Stimulated activated naive B cell treated with anti-CD40 and anti-IgM and Interleukin-4, amounts not matched to agents 10 μg/mL and 1 μg/mL and 100 μg/mL, for 72 hours (primary cell): ENCODE measurements around the gene ATRNL1.

Experiments
- ATAC-seq, 2 donors: fragments of 150-1000 bp; cut with Tn5 transposase; replicated peaks; 2 replicates each; pipeline ENCODE4 v1.10.0; 2021; ENCODE audit warnings: moderate library complexity in 1 of 2
- DNase-seq: peaks from one replicate; pipeline ENCODE4 v3.0.0; 2021
- H3K27ac Mint-ChIP-seq: one replicate; pipeline ENCODE4 v1.8.0; 2022; ENCODE audit warnings: mild to moderate bottlenecking, mixed read lengths
- H3K27me3 Mint-ChIP-seq, 2 donors: one replicate each; pipeline ENCODE4 v1.8.0; 2022; ENCODE audit warnings: mixed read lengths in 2 of 2
- H3K36me3 Mint-ChIP-seq, 2 donors: one replicate each; pipeline ENCODE4 v1.8.0; 2022; ENCODE audit warnings: mixed read lengths in 2 of 2, mild to moderate bottlenecking in 1 of 2
- H3K4me1 Mint-ChIP-seq, 2 donors: one replicate each; pipeline ENCODE4 v1.8.0; 2022; ENCODE audit warnings: mixed read lengths in 2 of 2, mild to moderate bottlenecking in 1 of 2
- H3K4me3 Mint-ChIP-seq, 2 donors: one replicate each; pipeline ENCODE4 v1.8.0; 2022; ENCODE audit warnings: mild to moderate bottlenecking in 2 of 2, mixed read lengths in 2 of 2, moderate library complexity in 1 of 2
- H3K9me3 Mint-ChIP-seq, 2 donors: one replicate each; pipeline ENCODE4 v1.8.0; 2022; ENCODE audit warnings: mixed read lengths in 2 of 2, mild to moderate bottlenecking in 1 of 2

ATRNL1 gene

GRCh38 chr10:115945701-115946445 lies 852.7 kb downstream of the ATRNL1 start:
- ATAC-seq (no peak), DNase-seq (no peak)
- Mint-ChIP-seq H3K27me3 (no peaks in the 10 kb centered on the region), H3K4me3 (no peak overlapping the region), H3K27ac (no peak overlapping the region), H3K4me1 (no peaks in the 10 kb centered on the region), H3K9me3 (no peaks in the 10 kb centered on the region), H3K36me3 (no peaks in the 10 kb centered on the region)

- DNase-seq (no peak), ATAC-seq (no peak)
- no peak overlapping the region for H3K27ac Mint-ChIP-seq
- no peaks in the 10 kb centered on the region for H3K36me3 Mint-ChIP-seq
- H3K4me3 Mint-ChIP-seq = no peak overlapping the region
- H3K4me1 Mint-ChIP-seq = no peaks in the 10 kb centered on the region
- H3K9me3 Mint-ChIP-seq = no peaks in the 10 kb centered on the region
- H3K27me3 Mint-ChIP-seq = no peaks in the 10 kb centered on the region
These were observed 853.9 kb downstream of the ATRNL1 start for GRCh38 chr10:115947104-115947503.

- no peaks in the 10 kb centered on the region for H3K36me3 Mint-ChIP-seq
- H3K4me1 Mint-ChIP-seq = no peaks in the 10 kb centered on the region
- DNase-seq (no peak), ATAC-seq (no peak)
- no peaks in the 10 kb centered on the region for H3K27me3 Mint-ChIP-seq
- no peak overlapping the region for H3K4me3 Mint-ChIP-seq
- no peak overlapping the region for H3K27ac Mint-ChIP-seq
- no peaks in the 10 kb centered on the region for H3K9me3 Mint-ChIP-seq
These were observed 855.3 kb downstream of the ATRNL1 start for GRCh38 chr10:115948465-115948864.

GRCh38 chr10:115949282-115949844 lies 856.2 kb downstream of the ATRNL1 start:
- Mint-ChIP-seq H3K4me3 (no peak overlapping the region), H3K27ac (no peak overlapping the region)
- DNase-seq = no peak

DNA sequence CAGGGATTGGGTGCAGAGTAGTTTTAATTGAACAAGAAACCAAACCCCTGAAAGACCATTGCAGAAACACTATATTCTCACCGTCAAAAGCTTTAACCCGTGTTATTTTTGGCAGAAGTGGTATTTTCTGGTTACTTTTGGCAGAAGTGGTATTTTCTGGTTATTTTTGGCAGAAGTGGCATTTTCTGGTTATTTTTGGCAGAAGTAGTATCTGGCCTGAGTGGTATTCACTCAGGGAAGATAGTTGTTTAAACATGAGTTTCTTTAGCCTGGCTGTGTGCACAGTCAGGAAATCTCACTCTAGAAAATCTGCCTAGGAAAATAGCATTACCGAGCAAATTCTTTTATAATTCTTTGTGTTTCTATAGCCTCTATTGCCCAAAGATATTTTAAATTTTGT lies 857.2 kb downstream of the ATRNL1 start:
- DNase-seq (no peak), ATAC-seq (no peak)
- Mint-ChIP-seq H3K27me3 (no peaks in the 10 kb centered on the region), H3K4me3 (no peak overlapping the region), H3K9me3 (no peaks in the 10 kb centered on the region), H3K4me1 (no peaks in the 10 kb centered on the region), H3K36me3 (no peaks in the 10 kb centered on the region), H3K27ac (no peak overlapping the region)

More at GRCh38 chr10:115949282-115949844, 856.2 kb downstream of the ATRNL1 start:
- Mint-ChIP-seq H3K4me1 (no peaks in the 10 kb centered on the region), H3K36me3 (no peaks in the 10 kb centered on the region), H3K9me3 (no peaks in the 10 kb centered on the region), H3K27me3 (no peaks in the 10 kb centered on the region)
- peak in 1 of 2 donors; percentile 12 for ATAC-seq

DNA sequence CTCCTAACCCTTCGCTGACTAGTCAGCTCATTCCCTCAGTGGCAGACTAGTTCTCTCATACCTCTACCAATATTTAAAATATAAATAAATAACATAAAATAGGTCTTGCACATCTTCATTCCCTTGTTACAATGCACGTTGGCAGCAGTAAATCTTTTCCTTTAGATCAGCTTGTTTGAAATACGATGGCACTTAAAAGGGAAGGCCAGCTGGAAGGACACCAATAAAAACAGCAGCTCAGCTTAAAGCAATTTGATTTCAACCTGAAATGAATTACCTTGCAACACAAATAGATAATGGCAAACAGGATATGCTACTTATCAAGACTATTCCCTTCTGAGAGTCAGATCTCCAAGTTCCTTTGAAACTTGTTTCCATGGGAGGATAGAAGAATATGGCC lies 858.1 kb downstream of the ATRNL1 start:
- no peaks in the 10 kb centered on the region for H3K4me1 Mint-ChIP-seq
- no peaks in the 10 kb centered on the region for H3K36me3 Mint-ChIP-seq
- ATAC-seq (no peak), DNase-seq (no peak)
- no peak overlapping the region for H3K4me3 Mint-ChIP-seq
- no peaks in the 10 kb centered on the region for H3K9me3 Mint-ChIP-seq
- H3K27me3 Mint-ChIP-seq = no peaks in the 10 kb centered on the region
- H3K27ac Mint-ChIP-seq = no peak overlapping the region

- Mint-ChIP-seq H3K36me3 (no peaks in the 10 kb centered on the region), H3K4me1 (no peaks in the 10 kb centered on the region), H3K4me3 (no peak overlapping the region), H3K27ac (no peak overlapping the region), H3K27me3 (no peaks in the 10 kb centered on the region), H3K9me3 (no peaks in the 10 kb centered on the region)
- ATAC-seq = no peak
- no peak for DNase-seq
These were observed 860.1 kb downstream of the ATRNL1 start for GRCh38 chr10:115953281-115953680.

- ATAC-seq (no peak), DNase-seq (no peak)
- H3K27me3 Mint-ChIP-seq = no peaks in the 10 kb centered on the region
These were observed 860.8 kb downstream of the ATRNL1 start for GRCh38 chr10:115953968-115954367.

GRCh38 chr10:115956225-115957011 lies 863.3 kb downstream of the ATRNL1 start:
- ATAC-seq (no peak), DNase-seq (no peak)
- no peaks in the 10 kb centered on the region for H3K36me3 Mint-ChIP-seq
- H3K27ac Mint-ChIP-seq = no peak overlapping the region
- H3K9me3 Mint-ChIP-seq = no peaks in the 10 kb centered on the region
- no peaks in the 10 kb centered on the region for H3K4me1 Mint-ChIP-seq
- no peak overlapping the region for H3K4me3 Mint-ChIP-seq
- H3K27me3 Mint-ChIP-seq = no peaks in the 10 kb centered on the region

More at GRCh38 chr10:115953968-115954367, 860.8 kb downstream of the ATRNL1 start:
- H3K4me1 Mint-ChIP-seq = no peaks in the 10 kb centered on the region
- no peak overlapping the region for H3K4me3 Mint-ChIP-seq
- H3K9me3 Mint-ChIP-seq = no peaks in the 10 kb centered on the region
- no peak overlapping the region for H3K27ac Mint-ChIP-seq
- H3K36me3 Mint-ChIP-seq = no peaks in the 10 kb centered on the region

DNA sequence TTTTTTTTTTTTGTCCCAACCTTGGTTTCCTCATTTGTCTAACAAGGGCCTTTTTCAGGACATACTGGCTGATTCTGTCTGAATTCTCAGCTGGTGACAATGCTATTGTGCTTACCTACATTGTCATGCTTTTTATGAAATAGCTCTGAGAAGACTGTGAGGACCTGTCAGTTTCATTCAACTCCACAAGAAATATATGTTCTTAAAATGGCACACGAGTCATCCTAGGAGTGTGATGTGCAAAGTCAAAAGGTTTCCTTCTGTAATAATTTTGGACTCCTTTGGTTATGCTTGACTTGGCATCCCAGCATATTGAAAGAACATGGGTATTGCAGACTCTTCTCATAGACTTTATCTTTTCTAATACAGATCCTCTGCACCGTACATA lies 863.8 kb downstream of the ATRNL1 start:
- H3K9me3 Mint-ChIP-seq = peaks cover 0 to 3% of the 10 kb centered on the region in 2 donors

GRCh38 chr10:115957786-115958442 lies 864.7 kb downstream of the ATRNL1 start:
- Mint-ChIP-seq H3K4me1 (no peaks in the 10 kb centered on the region), H3K4me3 (no peak overlapping the region), H3K27ac (no peak overlapping the region), H3K27me3 (no peaks in the 10 kb centered on the region), H3K36me3 (no peaks in the 10 kb centered on the region), H3K9me3 (peaks cover 0 to 3% of the 10 kb centered on the region in 2 donors)
- ATAC-seq = no peak
- DNase-seq = no peak

More for the DNA sequence above, 863.8 kb downstream of the ATRNL1 start:
- Mint-ChIP-seq H3K4me1 (no peaks in the 10 kb centered on the region), H3K36me3 (no peaks in the 10 kb centered on the region), H3K27me3 (no peaks in the 10 kb centered on the region), H3K27ac (no peak overlapping the region), H3K4me3 (no peak overlapping the region)
- ATAC-seq = no peak
- DNase-seq = no peak

- H3K27me3 Mint-ChIP-seq = no peaks in the 10 kb centered on the region
- peaks cover 5 to 11% of the 10 kb centered on the region in 2 donors for H3K9me3 Mint-ChIP-seq
- H3K4me1 Mint-ChIP-seq = no peaks in the 10 kb centered on the region
- ATAC-seq = no peak
- no peak for DNase-seq
- no peak overlapping the region for H3K4me3 Mint-ChIP-seq
- no peaks in the 10 kb centered on the region for H3K36me3 Mint-ChIP-seq
- H3K27ac Mint-ChIP-seq = no peak overlapping the region
These were observed 870.7 kb downstream of the ATRNL1 start for GRCh38 chr10:115963848-115964247.

- Mint-ChIP-seq H3K9me3 (peaks cover 5 to 11% of the 10 kb centered on the region in 2 donors), H3K4me1 (no peaks in the 10 kb centered on the region), H3K4me3 (no peak overlapping the region), H3K27me3 (no peaks in the 10 kb centered on the region), H3K36me3 (no peaks in the 10 kb centered on the region), H3K27ac (no peak overlapping the region)
- DNase-seq (no peak), ATAC-seq (no peak)
These were observed 871.7 kb downstream of the ATRNL1 start for GRCh38 chr10:115964827-115965226.

GRCh38 chr10:115965376-115965775 lies 872.2 kb downstream of the ATRNL1 start:
- H3K36me3 Mint-ChIP-seq = no peaks in the 10 kb centered on the region
- DNase-seq (no peak), ATAC-seq (no peak)
- no peak overlapping the region for H3K27ac Mint-ChIP-seq
- no peaks in the 10 kb centered on the region for H3K4me1 Mint-ChIP-seq
- H3K4me3 Mint-ChIP-seq = no peak overlapping the region
- H3K27me3 Mint-ChIP-seq = no peaks in the 10 kb centered on the region
- H3K9me3 Mint-ChIP-seq = peaks cover 5 to 11% of the 10 kb centered on the region in 2 donors
